AG09319 (cell line): Measurements from ENCODE around the gene OR4K5.
"Not testable (repeated sequence)": the region's sequence is repeated elsewhere in the genome, so short reads cannot be mapped to it uniquely, and the experiment has no call there.

ENCODE experiments used
- DNase-seq: peaks from one replicate; pipeline ENCODE4 v3.0.0-alpha.2; 2010; ENCODE audit warnings: low read depth; ENCODE audit errors: extremely low read depth
- TF ChIP-seq, protein P1 (sequence below): IDR thresholded peaks from 2 replicates; pipeline ENCODE4 v1.5.1; 2011; ENCODE audit warnings: low read depth, mild to moderate bottlenecking, inconsistent platforms, low read length, moderate library complexity

OR4K5 gene

DNA sequence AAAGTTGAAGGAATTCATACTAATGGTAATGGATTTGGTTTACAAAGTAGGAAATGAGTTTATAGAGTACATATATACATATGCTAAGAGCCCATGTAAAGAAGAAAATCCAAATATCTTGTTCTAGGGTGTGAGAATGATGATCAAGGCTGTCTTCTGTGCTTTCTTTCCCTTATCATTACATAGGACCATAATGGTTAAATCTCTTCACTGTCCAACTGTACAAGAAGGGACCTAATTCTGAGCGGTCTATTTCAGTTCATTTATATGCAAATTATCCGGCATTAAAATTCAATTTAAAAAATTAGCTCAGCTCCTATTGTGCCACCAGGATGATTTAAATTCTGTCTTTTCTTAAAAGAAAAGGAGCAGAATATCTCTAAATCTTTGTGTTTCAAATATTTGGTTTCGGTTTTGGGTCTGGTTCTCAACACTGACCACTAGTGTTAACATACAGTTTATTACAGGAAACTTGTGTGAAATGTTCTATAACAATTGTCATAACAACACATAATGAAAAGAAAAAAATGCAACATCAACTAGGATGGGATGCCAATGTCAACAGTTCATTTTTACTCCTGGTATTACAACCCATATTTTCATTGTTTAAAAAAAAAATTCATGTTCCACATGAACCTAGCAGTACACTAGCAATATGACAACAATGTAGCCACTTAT lies 27.1 kb downstream of the OR4K5 start:
- TF ChIP-seq, protein P1, sequence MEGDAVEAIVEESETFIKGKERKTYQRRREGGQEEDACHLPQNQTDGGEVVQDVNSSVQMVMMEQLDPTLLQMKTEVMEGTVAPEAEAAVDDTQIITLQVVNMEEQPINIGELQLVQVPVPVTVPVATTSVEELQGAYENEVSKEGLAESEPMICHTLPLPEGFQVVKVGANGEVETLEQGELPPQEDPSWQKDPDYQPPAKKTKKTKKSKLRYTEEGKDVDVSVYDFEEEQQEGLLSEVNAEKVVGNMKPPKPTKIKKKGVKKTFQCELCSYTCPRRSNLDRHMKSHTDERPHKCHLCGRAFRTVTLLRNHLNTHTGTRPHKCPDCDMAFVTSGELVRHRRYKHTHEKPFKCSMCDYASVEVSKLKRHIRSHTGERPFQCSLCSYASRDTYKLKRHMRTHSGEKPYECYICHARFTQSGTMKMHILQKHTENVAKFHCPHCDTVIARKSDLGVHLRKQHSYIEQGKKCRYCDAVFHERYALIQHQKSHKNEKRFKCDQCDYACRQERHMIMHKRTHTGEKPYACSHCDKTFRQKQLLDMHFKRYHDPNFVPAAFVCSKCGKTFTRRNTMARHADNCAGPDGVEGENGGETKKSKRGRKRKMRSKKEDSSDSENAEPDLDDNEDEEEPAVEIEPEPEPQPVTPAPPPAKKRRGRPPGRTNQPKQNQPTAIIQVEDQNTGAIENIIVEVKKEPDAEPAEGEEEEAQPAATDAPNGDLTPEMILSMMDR: no peak
- DNase-seq: no peak

DNA sequence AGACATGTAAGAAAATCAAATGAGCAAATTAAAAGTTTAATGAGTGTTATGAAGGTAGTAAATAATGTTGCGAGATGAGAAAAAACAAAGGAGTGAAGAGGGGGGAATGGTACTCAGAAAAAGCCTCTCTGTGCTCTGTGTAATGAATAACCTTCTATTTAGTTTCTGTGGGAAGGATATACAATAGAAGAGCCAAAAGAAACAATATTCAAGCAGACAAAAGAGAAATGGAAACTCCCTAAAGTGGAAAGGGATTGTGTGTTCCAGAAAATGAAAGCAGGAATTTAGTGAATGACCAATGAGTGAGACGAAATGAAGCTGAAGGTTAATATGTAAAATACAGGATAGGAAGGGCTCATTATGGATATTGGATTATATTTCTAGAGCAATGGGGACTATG lies 28.8 kb downstream of the OR4K5 start:
- TF ChIP-seq, protein P1: no peak
- DNase-seq: no peak

DNA sequence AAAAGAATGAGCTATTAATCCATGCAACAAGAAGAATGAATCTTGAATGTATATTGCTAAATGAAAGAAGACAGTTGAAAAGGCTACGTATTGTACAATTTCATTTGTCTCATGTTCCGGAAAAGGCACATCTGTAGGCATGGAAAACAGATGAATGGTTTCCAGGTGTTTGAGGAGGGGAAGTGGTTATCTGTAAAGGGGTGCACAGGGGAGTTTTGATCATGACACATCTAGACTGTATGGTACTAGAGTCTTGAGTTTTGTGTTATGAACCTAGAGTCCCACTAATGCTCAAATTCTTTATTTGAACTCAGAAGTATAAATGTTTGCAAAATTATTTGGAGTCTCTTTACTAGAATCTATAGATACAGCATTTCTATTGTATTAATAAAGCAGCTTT lies 49.3 kb downstream of the OR4K5 start:
- DNase-seq: not testable (repeated sequence)
